NCI-H1105 treated with DMSO at 0.1 percent for 48 hours (cell line): ENCODE measurements around the gene PSMD11.
"Not testable (repeated sequence)": the region's sequence is repeated elsewhere in the genome, so short reads cannot be mapped to it uniquely, and the experiment has no call there.

Experiments used
- DNase-seq: peaks from one replicate; lab custom pipeline; 2025; lab: John Stamatoyannopoulos, UW

Gene PSMD11

GRCh38 chr17:32515677-32516383, 71.5 kb downstream of the PSMD11 start:
- DNase-seq, result no peak

- DNase-seq, result peak; percentile 90
These were observed 72.1 kb downstream of the PSMD11 start for GRCh38 chr17:32516450-32516849.

GRCh38 chr17:32516940-32517701, 72.8 kb downstream of the PSMD11 start:
- no peak for DNase-seq

- no peak for DNase-seq
These were observed 73.7 kb downstream of the PSMD11 start for GRCh38 chr17:32517982-32518381.

DNA sequence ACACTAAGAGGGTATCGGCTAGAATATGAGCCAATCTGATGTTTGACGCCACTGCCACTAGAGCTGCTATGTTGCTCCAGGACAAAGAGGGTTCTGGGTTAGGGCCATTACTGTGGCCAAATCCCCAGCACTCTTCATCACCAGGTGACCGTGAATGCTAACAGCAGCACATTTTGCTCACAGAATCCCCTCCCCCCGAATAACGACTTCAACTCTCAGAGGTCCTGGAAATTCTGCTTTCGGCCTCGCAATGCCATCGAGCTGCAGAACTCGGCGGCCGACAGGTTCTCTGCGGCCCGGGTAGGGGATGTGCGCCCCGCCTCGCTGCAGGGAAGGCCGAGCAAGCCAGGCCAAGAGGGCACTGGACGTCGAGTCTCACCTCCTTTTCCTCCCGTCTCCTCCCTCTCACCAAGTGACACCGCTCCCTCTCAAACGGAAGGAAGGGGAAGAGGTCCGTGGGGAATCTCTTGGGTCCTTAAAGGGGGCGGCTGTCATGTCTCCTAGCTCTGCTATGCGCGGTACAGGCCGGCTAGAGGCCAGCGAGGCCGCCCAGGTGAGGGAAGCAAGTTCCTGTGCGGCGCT, 74.4 kb downstream of the PSMD11 start:
- DNase-seq, result no peak

DNA sequence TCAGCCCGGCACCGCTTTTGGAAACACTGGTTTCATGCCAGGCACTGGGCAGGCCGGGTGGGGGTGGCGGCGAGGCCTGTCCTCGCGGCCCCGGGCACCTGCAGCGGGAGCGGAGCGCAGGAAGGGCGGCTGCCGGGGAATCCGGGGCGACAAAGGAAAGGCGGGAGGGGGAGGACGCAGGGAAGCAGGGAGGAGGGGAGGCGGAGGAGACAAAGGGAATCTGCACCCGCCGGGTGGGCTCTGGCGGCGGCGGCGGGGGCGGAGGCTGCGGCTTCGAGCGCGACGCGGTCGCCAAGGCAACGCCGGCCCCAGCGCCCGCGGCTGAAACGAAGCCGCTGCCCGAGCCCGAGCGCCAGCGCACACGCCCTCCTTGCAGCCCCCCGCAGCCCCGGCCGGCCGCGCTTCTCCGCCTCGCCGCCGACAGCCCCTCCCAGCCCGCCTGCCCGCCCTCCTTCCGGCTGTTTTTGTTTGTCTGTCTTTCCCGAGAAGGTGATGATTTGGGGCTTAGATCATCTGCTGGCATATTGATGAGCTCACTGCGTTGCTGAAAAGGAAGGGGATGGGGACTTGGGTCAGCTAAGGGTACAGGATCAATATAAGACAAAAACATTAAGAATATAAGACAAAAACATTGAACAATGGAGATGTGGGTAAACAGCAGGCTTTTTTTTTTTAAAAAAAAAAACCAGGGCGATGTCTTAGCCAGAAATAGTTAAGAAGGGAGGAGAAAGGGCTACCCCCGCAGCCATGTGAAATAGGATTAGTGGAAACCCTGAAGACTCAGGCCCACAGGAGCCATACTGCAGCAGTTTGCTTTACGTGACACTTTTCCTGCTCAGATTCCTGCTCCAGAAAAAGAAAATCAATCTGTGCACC, 75.2 kb downstream of the PSMD11 start:
- peak; percentile 81 for DNase-seq

- DNase-seq, result no peak
These were observed 75.9 kb downstream of the PSMD11 start for GRCh38 chr17:32520104-32520701.

DNA sequence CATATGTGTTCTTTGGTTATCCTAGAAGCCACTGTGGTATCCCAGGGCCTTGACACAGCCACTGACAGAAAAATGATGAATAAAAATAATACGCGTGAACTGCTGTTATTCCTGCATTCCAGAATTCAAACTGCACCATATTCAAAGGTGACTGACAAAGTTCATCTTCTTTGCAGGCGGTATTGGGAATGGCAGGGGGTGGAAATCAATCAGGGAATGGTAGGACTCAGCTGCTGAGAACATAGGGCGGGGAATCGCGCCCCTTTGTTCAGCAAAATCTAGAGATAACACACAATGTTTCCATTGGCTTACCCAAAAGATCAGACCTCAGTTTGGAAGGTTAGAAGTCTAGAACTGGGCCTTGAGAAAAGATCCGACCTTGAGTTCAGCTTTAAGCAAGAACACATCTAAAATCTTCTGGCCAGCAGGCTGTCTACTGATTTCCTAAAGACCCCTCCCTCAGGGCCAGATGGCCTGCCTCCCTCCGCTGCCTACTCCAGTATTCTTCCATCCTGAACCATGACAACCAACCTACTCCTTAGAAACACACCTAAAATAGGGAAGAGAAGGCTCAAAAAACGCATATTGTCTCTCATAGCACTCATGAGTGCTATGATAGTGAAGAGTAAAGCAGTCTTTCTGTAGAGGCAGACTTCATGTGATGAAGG, 76.6 kb downstream of the PSMD11 start:
- DNase-seq, result no peak

- DNase-seq, result no peak
These were observed 78.8 kb downstream of the PSMD11 start for GRCh38 chr17:32523017-32523680.

DNA sequence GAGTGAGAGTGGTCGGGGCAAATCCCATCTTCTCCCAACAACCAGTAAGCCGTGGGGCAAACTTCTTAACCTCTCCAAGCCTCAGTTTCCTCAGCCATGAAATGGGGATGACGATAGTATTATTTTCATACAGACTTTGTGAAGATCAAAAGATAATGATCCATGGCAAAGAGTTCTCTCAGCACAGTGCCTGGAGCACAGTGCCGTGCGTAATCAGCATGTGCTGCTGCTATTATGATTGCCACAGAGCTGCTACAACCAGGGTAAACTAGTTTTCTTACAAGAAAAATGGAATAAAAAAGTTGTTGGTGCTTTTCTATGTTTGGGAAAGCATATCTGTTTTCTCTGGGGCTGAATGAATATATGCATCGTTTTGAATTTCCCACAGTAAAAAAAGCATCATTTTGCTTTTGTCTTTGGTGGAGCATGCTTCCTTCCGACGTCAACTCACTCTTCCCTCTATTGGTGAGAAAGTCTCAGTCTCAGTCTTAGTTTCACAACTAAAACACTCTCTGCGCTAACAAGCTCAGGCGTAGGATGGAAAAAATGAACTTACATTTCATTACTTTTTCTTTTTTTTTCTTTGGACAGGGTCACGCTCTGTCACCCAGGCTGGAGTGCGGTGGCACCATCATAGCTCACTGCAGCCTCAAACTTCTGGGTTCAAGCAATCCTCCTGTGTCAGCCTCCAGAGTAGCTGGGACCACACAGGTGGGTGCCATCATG, 79.7 kb downstream of the PSMD11 start:
- no peak for DNase-seq

DNA sequence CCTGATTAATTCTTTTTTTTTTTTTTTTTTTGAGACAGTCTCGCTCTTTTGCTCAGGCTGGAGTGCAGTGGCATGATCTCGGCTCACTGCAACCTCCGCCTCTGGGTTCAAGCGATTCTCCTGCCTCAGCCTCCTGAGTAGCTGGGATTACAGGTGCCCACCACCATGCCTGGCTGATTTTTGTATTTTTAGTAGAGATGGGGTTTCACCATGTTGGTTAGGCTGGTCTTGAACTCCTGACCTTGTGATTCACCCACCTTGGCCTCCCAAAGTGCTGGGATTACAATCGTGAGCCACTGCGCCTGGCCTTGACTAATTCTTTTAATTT, 80.2 kb downstream of the PSMD11 start:
- not testable (repeated sequence) for DNase-seq

- DNase-seq, result no peak
These were observed 80.8 kb downstream of the PSMD11 start for GRCh38 chr17:32525122-32525521.

DNA sequence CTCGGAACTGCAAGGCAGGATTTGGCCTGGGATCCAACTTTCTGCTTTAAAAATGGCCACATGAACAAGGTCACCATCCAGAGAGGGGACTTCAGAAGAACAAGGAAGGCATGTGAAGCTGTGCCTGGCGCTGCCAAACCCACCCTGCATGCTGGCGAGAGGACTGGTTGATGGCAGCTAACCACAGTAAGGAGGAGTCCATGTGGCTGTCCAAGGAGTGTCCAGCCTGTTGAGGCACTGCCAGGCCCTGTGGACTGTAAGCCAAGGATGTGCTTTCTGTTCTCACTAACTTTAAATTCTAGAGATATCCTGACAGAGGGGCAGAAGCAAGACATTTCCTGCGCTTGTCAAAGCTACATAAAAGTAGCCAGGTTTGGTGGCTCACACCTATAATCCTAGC, 82.8 kb downstream of the PSMD11 start:
- no peak for DNase-seq

GRCh38 chr17:32528825-32529224, 84.5 kb downstream of the PSMD11 start:
- DNase-seq, result no peak

DNA sequence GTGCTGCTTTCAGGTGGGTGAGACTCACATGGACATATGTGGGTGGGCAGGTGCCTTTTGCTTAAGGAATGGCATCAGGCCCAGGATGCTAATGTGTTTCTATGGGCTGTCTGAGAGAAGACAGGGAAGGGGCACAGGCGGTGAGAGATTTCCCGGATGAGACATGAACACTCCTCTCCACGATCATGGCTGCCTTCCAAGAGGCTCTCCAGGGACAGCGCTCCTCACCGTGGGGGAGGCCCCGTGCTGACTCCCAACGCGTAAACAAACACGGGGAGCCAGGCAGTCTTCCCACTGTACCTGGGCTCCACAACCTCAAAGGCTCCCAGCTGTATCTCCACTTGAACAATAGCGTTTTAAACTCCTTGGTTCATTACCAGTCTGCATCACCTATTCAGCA, 85.3 kb downstream of the PSMD11 start:
- DNase-seq, result peak; percentile 77
